Endodermal cell (in vitro differentiated cells): ENCODE results near the gene PPP1R12B. TPM values are rescaled to one million over a fixed set of nuclear protein-coding genes. Genes with fewer than 3 reads are reported as not detected.
A peak's percentile ranks its signal among the peaks of the same experiment; 100 is the strongest.
"Not testable (repeated sequence)": the region's sequence is repeated elsewhere in the genome, so short reads cannot be mapped to it uniquely, and the experiment has no call there.

Experiments
- DNase-seq: peaks from one replicate; pipeline ENCODE4 v3.0.0-alpha.2; 2017
- H3K27ac ChIP-seq: 2 replicates; pipeline ENCODE4 v1.5.1; 2013; ENCODE audit warnings: mild to moderate bottlenecking, low read depth, low read length, moderate library complexity
- H3K27me3 ChIP-seq: 2 replicates; pipeline ENCODE4 v1.6.1; 2013; ENCODE audit warnings: mild to moderate bottlenecking, low read length, moderate library complexity; ENCODE audit not compliant: insufficient read depth, control insufficient read depth, poor library complexity, severe bottlenecking
- H3K36me3 ChIP-seq: 2 replicates; pipeline ENCODE4 v1.7.0; 2013; ENCODE audit warnings: mild to moderate bottlenecking, low read length, moderate library complexity; ENCODE audit not compliant: control insufficient read depth, insufficient read depth
- H3K4me1 ChIP-seq: one replicate; pipeline ENCODE4 v1.7.0; 2013; ENCODE audit warnings: low read length; ENCODE audit not compliant: control insufficient read depth, insufficient read depth
- H3K4me3 ChIP-seq: 2 replicates; pipeline ENCODE4 v1.5.1; 2013; ENCODE audit warnings: mild to moderate bottlenecking, low read length, moderate library complexity
- H3K9ac ChIP-seq: 2 replicates; pipeline ENCODE4 v1.6.1; 2013; ENCODE audit warnings: mild to moderate bottlenecking, low read length, moderate library complexity; ENCODE audit not compliant: poor library complexity, severe bottlenecking; ENCODE audit errors: extremely low read depth
- H3K9me3 ChIP-seq: 2 replicates; pipeline ENCODE4 v1.6.1; 2013; ENCODE audit warnings: mild to moderate bottlenecking, low read length, moderate library complexity; ENCODE audit not compliant: control insufficient read depth
- H3K27ac Mint-ChIP-seq: 2 replicates; pipeline ENCODE4 v1.8.0; 2020; ENCODE audit warnings: mixed read lengths
- H3K27me3 Mint-ChIP-seq: 2 replicates; pipeline ENCODE4 v1.8.0; 2021; ENCODE audit warnings: mild to moderate bottlenecking, mixed read lengths; ENCODE audit not compliant: insufficient read depth
- H3K36me3 Mint-ChIP-seq: 2 replicates; pipeline ENCODE4 v1.8.0; 2020; ENCODE audit warnings: low read depth, mixed read lengths
- H3K4me1 Mint-ChIP-seq: 2 replicates; pipeline ENCODE4 v1.8.0; 2020; ENCODE audit warnings: mixed read lengths
- H3K4me3 Mint-ChIP-seq: 2 replicates; pipeline ENCODE4 v1.8.0; 2020; ENCODE audit warnings: mild to moderate bottlenecking, moderate library complexity, mixed read lengths
- H3K9me3 Mint-ChIP-seq: 2 replicates; pipeline ENCODE4 v1.8.0; 2020; ENCODE audit warnings: mild to moderate bottlenecking, mixed read lengths
- WGBS, 2 experiments: methylation state at CpG; one replicate each; pipeline versions ENCODE4 v1.1.5 to v1.1.7; 2013; ENCODE audit warnings: missing lambda C conversion rate in 2 of 2, mixed read lengths in 1 of 2; ENCODE audit not compliant: insufficient coverage in 1 of 2, insufficient read length in 1 of 2; 5-methylcytosine and 5-hydroxymethylcytosine counted together
- total RNA-seq, 2 donors: library from RNA; stranded (reverse); fragmentation: NEBNext Ultra II Directional in 1 of 2; extraction: Animal tissue kit (Norgen Biotek cat#: 25700) in 1 of 2; gene quantifications; 2 replicates in 1 of 2; 3 replicates in 1 of 2; pipeline ENCODE4 v1.2.1, GENCODE V29; 2021
- TF ChIP-seq, protein P1 (sequence below): fragments of 200-600 bp; sonication (generic); conservative IDR thresholded peaks from 2 replicates; pipeline ENCODE4 v1.5.0; 2021; ENCODE audit warnings: antibody characterized with exemption, mild to moderate bottlenecking

The PPP1R12B gene
- total RNA-seq, 2 donors from 2014 or later = 19.2 to 20.3 TPM

GRCh38 chr1:202489101-202489500 is 140.6 kb downstream of the PPP1R12B start:
- H3K27me3 ChIP-seq, DNase-seq, H3K4me1 Mint-ChIP-seq, H3K9ac ChIP-seq, H3K36me3 ChIP-seq, H3K27me3 Mint-ChIP-seq, H3K9me3 Mint-ChIP-seq, H3K4me3 Mint-ChIP-seq, H3K27ac ChIP-seq, H3K9me3 ChIP-seq, H3K27ac Mint-ChIP-seq, H3K4me1 ChIP-seq, H3K4me3 ChIP-seq: not testable (repeated sequence)
- peaks cover 20% of the 10 kb centered on the region for H3K36me3 Mint-ChIP-seq

- peaks cover 28% of the 10 kb centered on the region for H3K36me3 ChIP-seq
- not testable (repeated sequence) for H3K4me3 Mint-ChIP-seq, H3K27ac Mint-ChIP-seq, H3K4me1 ChIP-seq, H3K4me1 Mint-ChIP-seq, H3K27me3 Mint-ChIP-seq, H3K27me3 ChIP-seq, H3K9me3 ChIP-seq, DNase-seq, H3K27ac ChIP-seq, H3K9ac ChIP-seq, H3K9me3 Mint-ChIP-seq, H3K4me3 ChIP-seq
- 88 to 92% methylated on average over 3 of the region's 3 CpGs for WGBS, 2 experiments
- peaks cover 15% of the 10 kb centered on the region for H3K36me3 Mint-ChIP-seq
Measured at GRCh38 chr1:202493112-202493511, 144.6 kb downstream of the PPP1R12B start.

DNA sequence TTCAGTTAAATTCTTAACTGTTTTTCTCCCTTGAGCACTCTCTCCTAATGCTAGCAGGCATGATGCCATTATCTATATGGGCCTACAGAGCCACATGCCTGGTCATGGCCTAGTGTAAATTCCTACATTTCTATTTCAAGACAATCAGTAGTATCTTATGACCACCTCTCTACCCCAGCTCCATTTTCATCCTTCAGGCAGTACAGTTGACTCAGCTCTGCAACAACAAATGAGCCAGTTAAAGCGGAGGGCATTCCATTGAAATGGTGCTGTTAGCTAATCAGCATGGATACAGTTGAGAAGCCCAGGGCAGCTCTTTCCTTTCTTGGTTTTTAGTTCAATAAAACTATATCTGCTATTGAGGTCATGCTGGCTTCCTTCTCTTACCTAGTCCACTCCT is 150.0 kb downstream of the PPP1R12B start:
- Histone ChIP-seq H3K27ac (no peak overlapping the region), H3K27me3 (no peaks in the 10 kb centered on the region), H3K4me3 (no peak overlapping the region), H3K36me3 (peaks cover 19% of the 10 kb centered on the region), H3K4me1 (no peaks in the 10 kb centered on the region), H3K9me3 (no peaks in the 10 kb centered on the region), H3K9ac (no peak overlapping the region)
- Mint-ChIP-seq H3K36me3 (peaks cover 5% of the 10 kb centered on the region), H3K27ac (no peak overlapping the region), H3K4me1 (no peaks in the 10 kb centered on the region), H3K4me3 (no peak overlapping the region), H3K9me3 (no peaks in the 10 kb centered on the region), H3K27me3 (no peaks in the 10 kb centered on the region)
- DNase-seq = no peak
- 93 to 100% methylated on average over 1 of the region's 1 CpG for WGBS, 2 experiments
- TF ChIP-seq, protein P1, sequence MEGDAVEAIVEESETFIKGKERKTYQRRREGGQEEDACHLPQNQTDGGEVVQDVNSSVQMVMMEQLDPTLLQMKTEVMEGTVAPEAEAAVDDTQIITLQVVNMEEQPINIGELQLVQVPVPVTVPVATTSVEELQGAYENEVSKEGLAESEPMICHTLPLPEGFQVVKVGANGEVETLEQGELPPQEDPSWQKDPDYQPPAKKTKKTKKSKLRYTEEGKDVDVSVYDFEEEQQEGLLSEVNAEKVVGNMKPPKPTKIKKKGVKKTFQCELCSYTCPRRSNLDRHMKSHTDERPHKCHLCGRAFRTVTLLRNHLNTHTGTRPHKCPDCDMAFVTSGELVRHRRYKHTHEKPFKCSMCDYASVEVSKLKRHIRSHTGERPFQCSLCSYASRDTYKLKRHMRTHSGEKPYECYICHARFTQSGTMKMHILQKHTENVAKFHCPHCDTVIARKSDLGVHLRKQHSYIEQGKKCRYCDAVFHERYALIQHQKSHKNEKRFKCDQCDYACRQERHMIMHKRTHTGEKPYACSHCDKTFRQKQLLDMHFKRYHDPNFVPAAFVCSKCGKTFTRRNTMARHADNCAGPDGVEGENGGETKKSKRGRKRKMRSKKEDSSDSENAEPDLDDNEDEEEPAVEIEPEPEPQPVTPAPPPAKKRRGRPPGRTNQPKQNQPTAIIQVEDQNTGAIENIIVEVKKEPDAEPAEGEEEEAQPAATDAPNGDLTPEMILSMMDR = no peak

- H3K36me3 ChIP-seq = peaks cover 23% of the 10 kb centered on the region
- not testable (repeated sequence) for H3K4me3 ChIP-seq, H3K9me3 ChIP-seq, H3K27me3 Mint-ChIP-seq, H3K9me3 Mint-ChIP-seq, H3K27ac Mint-ChIP-seq, H3K4me1 Mint-ChIP-seq, H3K9ac ChIP-seq, DNase-seq, H3K36me3 Mint-ChIP-seq, H3K4me1 ChIP-seq, H3K27me3 ChIP-seq, H3K27ac ChIP-seq, H3K4me3 Mint-ChIP-seq
- TF ChIP-seq, protein P1 = peak; percentile 15
- 80 to 84% methylated on average over 2 to 3 of the region's 3 CpGs for WGBS, 2 experiments
Measured at GRCh38 chr1:202499997-202500396, 151.5 kb downstream of the PPP1R12B start.
